ENCODE measurements around the gene TEKT2.

DNA sequence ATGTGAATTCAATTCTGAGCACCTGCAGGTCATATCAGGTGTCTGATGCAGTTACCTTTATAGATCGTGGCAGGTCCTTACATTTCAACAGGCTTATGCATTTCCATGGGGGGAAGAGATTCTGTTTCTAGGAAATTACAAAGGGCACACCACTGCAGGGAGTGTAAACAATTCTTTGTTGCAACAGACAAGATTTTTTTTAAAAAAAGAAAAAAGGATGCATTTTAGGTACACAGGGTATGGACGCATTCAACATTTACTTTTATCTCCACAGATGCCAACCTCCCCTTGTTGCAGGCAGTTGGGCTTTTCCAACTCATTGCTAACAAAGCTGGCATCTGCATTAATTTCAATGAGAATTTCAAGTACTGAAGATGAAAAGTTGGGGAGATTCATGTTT, 13.5 kb upstream of the TEKT2 start:
- TF ChIP-seq, protein P1, sequence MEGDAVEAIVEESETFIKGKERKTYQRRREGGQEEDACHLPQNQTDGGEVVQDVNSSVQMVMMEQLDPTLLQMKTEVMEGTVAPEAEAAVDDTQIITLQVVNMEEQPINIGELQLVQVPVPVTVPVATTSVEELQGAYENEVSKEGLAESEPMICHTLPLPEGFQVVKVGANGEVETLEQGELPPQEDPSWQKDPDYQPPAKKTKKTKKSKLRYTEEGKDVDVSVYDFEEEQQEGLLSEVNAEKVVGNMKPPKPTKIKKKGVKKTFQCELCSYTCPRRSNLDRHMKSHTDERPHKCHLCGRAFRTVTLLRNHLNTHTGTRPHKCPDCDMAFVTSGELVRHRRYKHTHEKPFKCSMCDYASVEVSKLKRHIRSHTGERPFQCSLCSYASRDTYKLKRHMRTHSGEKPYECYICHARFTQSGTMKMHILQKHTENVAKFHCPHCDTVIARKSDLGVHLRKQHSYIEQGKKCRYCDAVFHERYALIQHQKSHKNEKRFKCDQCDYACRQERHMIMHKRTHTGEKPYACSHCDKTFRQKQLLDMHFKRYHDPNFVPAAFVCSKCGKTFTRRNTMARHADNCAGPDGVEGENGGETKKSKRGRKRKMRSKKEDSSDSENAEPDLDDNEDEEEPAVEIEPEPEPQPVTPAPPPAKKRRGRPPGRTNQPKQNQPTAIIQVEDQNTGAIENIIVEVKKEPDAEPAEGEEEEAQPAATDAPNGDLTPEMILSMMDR (conservative IDR thresholded peaks at IDR 0.05 in 1 of 2, IDR thresholded peaks at IDR 0.05 in 1 of 2; ENCODE audit: low read depth in 1 of 2, low read length in 2 of 2): no peak
- TF ChIP-seq EZH2 (IDR thresholded peaks at IDR 0.05; ENCODE audit: low read length, missing control alignments): no peak

Data from fibroblast of lung (primary cell).